ENCODE results near the gene KRTAP1-4.

DNA sequence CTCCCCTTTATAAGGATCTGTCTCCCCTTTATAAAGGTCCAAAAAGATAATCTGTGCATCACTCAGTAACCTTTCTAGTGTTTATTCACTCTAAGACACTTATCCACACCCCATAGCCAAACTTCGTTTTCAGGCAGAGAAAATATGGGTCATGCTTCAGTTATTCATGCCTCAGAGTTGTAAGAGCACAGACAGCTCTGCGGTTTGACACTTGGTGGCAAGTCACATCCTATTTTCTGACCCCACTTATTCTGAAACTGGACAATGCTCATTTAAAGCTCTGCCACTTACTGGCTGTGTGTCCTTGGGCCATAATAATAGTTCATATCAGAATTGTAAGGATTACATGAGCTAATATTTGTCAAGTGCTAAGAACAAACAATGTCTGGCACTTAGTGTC lies 19.1 kb upstream of the KRTAP1-4 start:
- TF ChIP-seq, protein P1, sequence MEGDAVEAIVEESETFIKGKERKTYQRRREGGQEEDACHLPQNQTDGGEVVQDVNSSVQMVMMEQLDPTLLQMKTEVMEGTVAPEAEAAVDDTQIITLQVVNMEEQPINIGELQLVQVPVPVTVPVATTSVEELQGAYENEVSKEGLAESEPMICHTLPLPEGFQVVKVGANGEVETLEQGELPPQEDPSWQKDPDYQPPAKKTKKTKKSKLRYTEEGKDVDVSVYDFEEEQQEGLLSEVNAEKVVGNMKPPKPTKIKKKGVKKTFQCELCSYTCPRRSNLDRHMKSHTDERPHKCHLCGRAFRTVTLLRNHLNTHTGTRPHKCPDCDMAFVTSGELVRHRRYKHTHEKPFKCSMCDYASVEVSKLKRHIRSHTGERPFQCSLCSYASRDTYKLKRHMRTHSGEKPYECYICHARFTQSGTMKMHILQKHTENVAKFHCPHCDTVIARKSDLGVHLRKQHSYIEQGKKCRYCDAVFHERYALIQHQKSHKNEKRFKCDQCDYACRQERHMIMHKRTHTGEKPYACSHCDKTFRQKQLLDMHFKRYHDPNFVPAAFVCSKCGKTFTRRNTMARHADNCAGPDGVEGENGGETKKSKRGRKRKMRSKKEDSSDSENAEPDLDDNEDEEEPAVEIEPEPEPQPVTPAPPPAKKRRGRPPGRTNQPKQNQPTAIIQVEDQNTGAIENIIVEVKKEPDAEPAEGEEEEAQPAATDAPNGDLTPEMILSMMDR (conservative IDR thresholded peaks at IDR 0.05; ENCODE audit: low read length) = no peak
- TF ChIP-seq EZH2phosphoT487 (IDR thresholded peaks at IDR 0.05; ENCODE audit: borderline replicate concordance, low read depth, low read length) = no peak

Measured in OCI-LY7 (cell line).